ENCODE measurements around the gene GFM1.
A peak's percentile ranks its signal among the peaks of the same experiment; 100 is the strongest.

Gene GFM1

DNA sequence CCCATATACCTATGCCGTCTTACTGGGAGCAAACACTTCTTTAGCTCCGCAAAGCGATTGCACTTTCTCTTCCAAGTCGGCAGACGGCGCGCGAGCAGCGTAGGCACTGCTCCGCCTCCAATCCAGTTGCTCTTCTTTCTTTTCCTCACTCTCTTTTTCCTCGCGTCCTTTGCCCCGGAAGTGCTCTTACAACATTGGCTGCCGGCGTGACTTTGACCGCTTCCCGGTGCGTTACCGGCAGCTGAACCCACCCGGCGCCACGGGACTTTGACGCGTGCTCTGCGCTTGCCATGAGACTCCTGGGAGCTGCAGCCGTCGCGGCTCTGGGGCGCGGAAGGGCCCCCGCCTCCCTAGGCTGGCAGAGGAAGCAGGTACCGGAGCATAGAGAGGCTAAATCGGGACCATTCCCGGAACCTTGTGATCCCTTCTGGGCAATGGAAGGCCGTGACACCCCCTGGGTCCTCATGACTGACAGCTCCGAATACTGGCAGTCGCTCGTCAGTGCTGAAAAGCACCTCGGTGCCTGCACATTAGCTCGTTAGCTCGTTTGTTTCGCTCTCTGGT is at the start of gene GFM1:
TSS of gene GFM1 (plus strand) at position 183 of the 564 bp plus-strand sequence. CDS start at position 291, 108 bp downstream.
- H3K4me3 ChIP-seq (ENCODE audit: low read length): peak within 1 kb of the TSS; percentile 90
- no peak for TF ChIP-seq ZNF274 (IDR thresholded peaks at IDR 0.05; ENCODE audit: low read depth, low read length)

DNA sequence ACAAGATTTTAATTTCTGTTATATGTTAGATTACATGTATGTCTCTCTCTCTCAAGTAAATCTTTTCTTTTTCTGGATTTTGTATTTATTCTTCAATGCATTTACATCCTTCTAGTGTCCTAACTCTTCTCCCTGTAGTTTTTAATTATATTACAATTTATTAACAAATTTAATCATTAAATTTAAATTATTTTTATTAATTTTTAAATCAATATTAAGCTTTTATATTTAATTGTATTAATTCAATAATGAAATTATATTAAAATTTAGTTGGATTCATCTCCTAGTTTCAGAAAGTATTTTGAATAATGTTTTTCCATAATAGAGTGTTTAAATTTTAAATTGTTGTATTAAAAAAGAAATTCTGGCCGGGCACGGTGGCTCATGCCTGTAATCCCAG is 43.5 kb upstream of the GFM1 start:
- H3K4me3 ChIP-seq (ENCODE audit: low read length): no peak overlapping the region
- no peak for TF ChIP-seq ZNF274 (IDR thresholded peaks at IDR 0.05; ENCODE audit: low read depth, low read length)

DNA sequence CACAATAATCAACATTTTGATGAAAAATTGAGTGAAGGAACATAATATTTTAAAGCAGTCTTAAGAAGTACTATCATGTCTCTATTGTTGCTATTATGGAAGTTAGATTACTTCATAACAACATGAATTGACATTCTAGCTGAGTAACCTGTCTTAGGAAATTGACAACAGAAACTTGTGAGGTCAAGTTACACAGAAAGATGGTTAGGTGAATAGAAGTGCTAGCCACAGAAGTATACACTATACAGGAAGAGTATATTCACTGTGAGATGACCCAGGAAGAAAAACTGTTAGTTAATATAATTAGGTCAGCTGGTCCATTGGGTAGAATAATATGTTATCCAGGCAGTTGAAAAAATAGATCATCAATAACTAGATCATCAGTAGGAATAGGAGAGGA is 42.1 kb upstream of the GFM1 start:
- no peak for TF ChIP-seq ZNF274 (IDR thresholded peaks at IDR 0.05; ENCODE audit: low read depth, low read length)
- no peak overlapping the region for H3K4me3 ChIP-seq (ENCODE audit: low read length)

DNA sequence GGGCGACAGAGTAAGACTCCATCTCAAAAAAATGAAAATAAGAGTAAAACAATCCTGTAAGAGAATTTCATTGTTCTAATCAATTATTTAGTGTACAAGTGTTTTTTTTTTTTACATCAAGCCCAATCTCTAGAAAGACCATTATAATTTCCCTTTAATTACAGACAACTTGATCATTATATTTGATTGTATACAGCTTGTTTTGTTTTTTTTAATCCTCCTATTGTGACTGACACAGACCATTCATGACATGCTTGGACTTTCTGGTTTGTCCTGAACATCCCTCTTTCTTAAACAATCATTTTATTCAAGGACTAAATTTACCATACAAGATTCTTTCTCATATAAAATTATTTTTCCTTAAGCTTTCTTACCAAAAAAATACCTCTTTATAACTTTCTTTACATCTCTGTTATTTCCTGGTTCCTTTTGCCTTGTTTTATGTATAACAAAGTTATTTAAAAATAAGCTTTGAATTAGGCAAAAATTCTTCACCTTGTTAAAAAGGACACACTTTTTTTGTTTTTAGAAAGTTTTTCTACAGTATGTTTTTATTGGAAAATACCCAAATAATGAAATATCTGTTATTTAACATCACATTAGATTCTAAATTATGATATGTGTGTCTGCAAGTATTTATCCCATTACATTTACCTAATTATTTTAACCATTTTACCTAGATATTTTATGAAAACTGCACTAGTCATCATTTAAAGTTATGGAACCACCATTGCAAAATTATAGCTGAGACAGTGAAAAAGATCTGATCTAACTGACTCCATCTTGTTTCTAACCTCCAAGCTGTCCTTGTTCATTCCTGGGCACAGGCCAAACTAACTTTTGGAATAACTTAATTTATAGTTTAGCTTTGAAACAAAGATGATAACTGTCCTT is 26.1 kb upstream of the GFM1 start:
- no peak overlapping the region for H3K4me3 ChIP-seq (ENCODE audit: low read length)
- no peak for TF ChIP-seq ZNF274 (IDR thresholded peaks at IDR 0.05; ENCODE audit: low read depth, low read length)

DNA sequence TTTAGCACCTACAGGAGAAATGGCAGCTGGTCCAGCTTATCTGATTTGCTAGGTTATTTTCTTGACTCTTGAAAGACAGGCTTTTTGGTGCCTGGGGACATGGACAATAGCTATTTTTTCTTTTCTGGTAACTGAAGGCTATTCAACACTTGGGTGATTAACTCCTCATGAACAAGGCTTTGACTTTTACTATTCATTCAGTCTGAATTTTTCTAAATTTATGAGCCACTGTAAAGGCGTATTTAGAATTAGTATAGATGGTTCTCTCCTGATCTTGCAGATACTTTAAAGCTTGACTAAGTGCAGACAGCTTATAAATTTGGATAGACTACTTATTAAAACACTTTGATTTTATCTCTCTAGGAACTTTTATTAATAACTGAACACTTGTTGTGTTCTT is 18.4 kb upstream of the GFM1 start:
- TF ChIP-seq ZNF274 (IDR thresholded peaks at IDR 0.05; ENCODE audit: low read depth, low read length): no peak
- no peak overlapping the region for H3K4me3 ChIP-seq (ENCODE audit: low read length)

DNA sequence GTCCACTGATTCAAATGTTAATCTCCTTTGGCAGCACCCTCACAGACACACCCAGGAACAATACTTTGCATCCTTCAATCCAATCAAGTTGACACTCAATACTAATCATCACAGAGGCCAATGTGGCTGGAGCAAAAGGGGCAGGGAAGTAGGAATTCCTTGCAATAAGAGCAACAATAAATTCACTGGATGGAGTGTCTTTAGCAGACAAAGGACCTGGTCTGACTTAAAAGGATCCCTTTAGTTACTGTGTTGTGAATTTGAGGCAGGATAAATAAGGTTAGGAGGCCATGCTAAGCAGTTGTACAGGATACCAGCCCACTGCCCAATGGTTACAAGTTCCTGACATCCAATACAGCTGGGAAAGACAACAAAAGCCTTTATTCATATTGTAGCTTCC is 12.3 kb upstream of the GFM1 start:
- no peak for TF ChIP-seq ZNF274 (IDR thresholded peaks at IDR 0.05; ENCODE audit: low read depth, low read length)

DNA sequence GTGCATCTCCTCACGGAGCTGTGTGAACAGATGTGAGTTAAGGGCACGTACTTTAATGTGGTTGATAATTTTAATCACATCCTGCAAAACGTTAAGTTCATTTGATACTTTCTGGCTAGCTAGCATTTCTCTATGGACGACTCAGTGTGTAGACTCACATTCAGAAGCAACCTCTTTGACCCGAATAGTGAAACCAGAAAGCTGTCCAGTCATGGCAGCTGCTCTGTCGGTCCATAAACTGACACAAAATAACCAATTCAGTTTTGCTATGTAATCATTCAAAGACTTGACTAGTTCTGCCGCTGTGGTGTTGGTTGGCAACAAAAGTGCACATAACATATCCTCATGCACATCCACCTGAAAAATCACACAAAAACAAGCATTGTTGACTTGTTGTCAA is 3.7 kb upstream of the GFM1 start:
- no peak overlapping the region for H3K4me3 ChIP-seq (ENCODE audit: low read length)
- TF ChIP-seq ZNF274 (IDR thresholded peaks at IDR 0.05; ENCODE audit: low read depth, low read length): no peak

More for the DNA sequence above, 12.3 kb upstream of the GFM1 start:
- no peak overlapping the region for H3K4me3 ChIP-seq (ENCODE audit: low read length)

DNA sequence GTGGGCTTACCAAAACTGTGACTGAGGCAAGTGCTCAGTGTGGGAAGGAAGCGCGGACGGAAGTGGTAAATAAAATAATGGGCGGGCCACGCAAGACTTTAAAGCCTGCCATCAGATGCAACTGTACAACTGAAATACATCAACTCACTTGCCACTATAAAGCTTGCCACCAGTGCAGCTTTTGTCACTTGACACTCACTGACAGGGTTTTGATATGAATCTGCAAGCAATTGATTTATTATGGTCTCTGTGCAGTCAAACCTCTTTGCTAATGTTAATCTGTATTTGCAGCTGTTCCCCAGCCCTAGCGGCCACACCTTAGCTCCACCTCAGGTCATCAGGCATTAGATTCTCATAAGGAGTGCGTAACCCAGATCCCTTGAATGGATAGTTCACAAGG is 2.3 kb upstream of the GFM1 start:
- TF ChIP-seq ZNF274 (IDR thresholded peaks at IDR 0.05; ENCODE audit: low read depth, low read length): no peak
- no peak overlapping the region for H3K4me3 ChIP-seq (ENCODE audit: low read length)

DNA sequence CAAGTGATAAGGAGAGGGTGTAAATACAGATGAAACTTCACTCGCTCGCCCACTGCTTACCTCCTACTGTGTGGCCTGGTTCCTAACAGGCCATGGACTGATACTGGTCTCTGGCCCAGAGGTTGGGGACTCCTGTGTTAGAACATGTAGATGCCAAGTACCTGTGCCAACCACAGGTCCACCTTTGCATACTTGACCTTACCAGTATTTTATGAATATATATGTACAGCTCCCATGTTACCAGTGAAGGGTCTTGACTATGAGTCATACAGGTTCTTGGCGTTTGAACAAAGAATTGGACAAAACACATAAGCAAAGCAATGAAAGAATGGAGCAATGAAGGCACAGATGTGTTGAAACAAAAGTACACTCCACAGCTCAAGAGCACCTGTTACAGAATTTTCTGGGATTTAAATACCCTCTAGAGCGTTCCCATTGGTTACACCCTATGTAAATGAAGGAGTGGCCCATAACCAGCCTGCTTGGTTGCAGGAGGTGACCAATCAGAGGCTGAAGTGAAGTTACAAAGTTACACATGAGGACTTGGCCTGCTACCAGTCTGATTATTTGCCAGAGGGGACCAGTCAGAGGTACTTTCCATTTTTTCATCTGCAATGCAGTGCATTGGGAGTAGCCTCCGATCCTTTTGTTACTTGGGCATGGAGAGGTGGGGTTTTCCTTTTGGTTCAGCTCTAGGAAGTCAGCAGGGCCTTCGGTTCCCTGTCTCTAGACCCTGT is 1.7 kb upstream of the GFM1 start:
- H3K4me3 ChIP-seq (ENCODE audit: low read length): no peak overlapping the region
- TF ChIP-seq ZNF274 (IDR thresholded peaks at IDR 0.05; ENCODE audit: low read depth, low read length): no peak

DNA sequence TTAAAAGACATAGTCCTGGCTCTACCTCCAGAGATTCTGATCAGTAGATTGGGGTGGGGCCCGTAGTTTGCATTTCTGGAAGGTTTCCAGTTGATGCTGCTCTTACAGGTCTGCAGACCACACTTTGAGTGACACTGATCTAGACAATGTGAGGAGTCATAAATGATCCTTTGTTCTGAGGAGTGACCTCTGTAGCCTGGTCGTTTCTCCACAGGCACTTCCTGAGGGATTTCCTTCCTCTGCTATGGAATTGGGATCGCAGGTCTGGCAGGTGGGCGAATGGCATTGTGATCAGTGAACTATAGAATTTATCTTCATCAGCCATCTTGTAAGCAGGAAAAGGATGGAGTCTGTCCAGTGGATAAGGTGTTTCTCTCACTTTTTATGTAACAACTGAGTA is 5.5 kb downstream of the GFM1 start:
- H3K4me3 ChIP-seq (ENCODE audit: low read length): no peak overlapping the region
- TF ChIP-seq ZNF274 (IDR thresholded peaks at IDR 0.05; ENCODE audit: low read depth, low read length): no peak

DNA sequence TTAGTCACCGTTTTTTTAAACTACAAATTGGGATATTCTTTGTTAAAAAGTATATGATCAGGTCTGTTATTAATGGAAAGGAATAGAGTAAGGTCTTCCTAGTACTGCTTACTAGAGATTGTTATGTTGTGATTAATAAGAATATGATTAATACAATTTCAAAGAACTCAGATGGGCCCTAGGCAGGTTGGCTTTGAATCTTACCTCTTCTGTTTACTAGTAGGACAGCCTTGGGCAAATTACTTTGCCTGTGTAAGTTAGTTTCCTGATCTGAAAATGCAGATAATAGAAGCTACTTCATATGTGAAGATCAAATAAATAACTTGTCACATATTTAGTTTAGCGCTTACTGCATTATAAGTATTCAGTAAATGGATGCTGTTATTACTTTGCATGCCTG is 6.9 kb downstream of the GFM1 start:
- TF ChIP-seq ZNF274 (IDR thresholded peaks at IDR 0.05; ENCODE audit: low read depth, low read length): no peak
- no peak overlapping the region for H3K4me3 ChIP-seq (ENCODE audit: low read length)

DNA sequence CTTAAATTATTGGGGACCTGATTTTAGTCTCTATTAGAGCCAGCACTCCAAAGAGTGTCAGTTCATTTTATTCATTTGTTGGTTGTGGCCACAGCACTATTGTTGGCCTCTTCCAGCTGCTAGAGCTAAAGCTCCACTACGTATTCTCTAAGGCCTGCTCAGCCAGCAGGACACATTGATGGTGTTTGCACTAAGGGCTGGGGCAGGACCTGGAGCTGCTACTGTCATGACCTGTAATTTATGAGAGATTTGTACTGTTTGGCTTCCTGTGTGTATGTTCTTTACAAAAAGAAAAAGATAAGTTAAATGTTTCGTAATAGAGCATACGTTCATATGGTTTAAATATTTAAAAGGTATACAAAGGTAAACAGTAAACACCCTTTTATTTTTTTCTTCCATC is 8.1 kb downstream of the GFM1 start:
- H3K4me3 ChIP-seq (ENCODE audit: low read length): no peak overlapping the region
- TF ChIP-seq ZNF274 (IDR thresholded peaks at IDR 0.05; ENCODE audit: low read depth, low read length): no peak

DNA sequence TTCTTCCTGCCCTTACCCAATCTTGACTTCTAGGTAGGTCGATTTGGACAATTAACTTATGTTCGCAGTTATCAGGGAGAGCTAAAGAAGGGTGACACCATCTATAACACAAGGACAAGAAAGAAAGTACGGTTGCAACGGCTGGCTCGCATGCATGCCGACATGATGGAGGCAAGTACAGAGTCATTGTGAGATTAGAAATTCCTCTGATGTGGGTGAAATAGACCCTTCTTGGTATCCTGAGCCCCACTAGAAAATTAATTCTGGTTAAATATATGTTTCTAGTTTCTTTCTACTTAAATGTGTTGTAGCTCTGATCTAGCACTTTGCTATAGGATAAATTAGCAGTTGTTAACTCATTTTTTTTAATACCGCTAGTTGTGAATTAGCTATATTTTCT is 14.6 kb downstream of the GFM1 start:
- no peak for TF ChIP-seq ZNF274 (IDR thresholded peaks at IDR 0.05; ENCODE audit: low read depth, low read length)
- H3K4me3 ChIP-seq (ENCODE audit: low read length): no peak overlapping the region

DNA sequence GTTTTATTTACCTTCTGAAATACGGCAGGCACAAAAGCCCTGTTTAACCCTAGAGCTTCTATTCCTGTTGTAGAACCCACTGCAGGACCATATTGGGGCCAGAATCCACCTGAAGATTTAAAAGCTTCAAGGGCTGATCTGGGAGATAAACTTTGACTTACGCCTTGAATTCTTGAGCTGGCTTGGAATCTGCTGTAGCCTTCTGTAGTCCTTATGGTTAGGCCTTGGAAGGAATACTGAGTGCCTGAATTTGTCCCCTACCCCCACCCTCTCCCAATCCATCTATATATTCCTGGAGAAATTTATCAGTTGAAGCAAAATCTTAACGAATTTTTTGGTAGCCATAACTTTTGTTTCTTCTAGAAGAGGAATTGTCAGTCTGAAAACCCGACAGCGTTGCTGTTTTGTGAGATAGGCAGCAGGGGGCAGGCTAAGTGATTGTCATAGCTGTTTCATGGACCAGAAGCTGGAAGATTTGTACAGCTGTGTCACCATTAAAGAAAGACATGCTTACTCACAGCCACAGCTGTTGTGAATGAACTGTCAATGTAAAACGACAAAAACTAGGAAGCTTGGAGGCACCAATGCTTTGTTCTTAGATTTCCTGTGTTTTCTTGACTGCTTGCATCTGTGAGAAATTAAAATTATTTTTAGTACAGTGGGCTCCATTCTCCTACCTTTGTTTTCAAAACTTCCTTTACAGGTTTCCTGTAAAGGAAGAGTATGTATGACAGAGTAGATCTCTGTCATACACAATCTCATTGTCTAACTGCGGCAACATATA is 15.3 kb downstream of the GFM1 start:
- no peak for TF ChIP-seq ZNF274 (IDR thresholded peaks at IDR 0.05; ENCODE audit: low read depth, low read length)
- H3K4me3 ChIP-seq (ENCODE audit: low read length): no peak overlapping the region
